ENCODE results near the gene NHERF2. TPM values are rescaled to one million over a fixed set of nuclear protein-coding genes. Genes with fewer than 3 reads are reported as not detected.

Gene NHERF2
- polyA plus RNA-seq, 3 donors from 2014 or later, result 0.54 to 1.4 TPM; not detected in 1

DNA sequence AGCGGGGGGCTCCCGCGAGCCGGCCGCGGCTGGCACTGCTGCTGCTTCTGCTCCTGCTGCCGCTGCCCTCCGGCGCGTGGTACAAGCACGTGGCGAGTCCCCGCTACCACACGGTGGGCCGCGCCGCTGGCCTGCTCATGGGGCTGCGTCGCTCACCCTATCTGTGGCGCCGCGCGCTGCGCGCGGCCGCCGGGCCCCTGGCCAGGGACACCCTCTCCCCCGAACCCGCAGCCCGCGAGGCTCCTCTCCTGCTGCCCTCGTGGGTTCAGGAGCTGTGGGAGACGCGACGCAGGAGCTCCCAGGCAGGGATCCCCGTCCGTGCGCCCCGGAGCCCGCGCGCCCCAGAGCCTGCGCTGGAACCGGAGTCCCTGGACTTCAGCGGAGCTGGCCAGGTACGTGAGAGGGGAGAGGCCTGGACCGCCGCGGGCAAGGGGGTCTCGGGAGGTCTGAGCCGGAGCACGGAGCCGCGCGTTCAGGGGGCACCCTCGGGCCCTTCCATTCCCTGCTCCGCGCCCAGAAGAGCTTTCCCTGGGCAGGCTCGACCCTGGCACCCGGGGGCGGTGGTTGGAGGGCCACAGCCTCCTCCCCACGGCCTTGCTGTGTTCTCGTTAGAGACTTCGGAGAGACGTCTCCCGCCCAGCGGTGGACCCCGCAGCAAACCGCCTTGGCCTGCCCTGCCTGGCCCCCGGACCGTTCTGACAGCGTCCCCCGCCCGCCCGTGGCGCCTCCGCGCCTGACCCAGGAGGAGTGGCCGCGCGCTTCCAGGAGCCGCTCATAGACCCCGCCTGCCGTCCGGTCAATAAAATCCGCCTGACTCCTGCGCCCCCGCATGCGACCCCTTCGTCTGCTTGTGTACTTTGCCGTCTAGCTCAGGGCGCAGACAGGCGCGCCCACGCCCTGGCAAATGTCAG, 6.5 kb upstream of the NHERF2 start:
- DNase-seq, result no peak
- H3K27ac Mint-ChIP-seq, result no peak overlapping the region
- H3K27me3 Mint-ChIP-seq (ENCODE audit: low read depth in 3 of 3), result peaks cover 10 to 13% (median 11%) of the 10 kb centered on the region in 3 donors
- H3K4me1 Mint-ChIP-seq, result peaks cover 15% of the 10 kb centered on the region in 2 donors
- no peak overlapping the region for H3K4me3 Mint-ChIP-seq
- H3K9me3 Mint-ChIP-seq, result no peaks in the 10 kb centered on the region
- H3K36me3 Mint-ChIP-seq, result no peaks in the 10 kb centered on the region

DNA sequence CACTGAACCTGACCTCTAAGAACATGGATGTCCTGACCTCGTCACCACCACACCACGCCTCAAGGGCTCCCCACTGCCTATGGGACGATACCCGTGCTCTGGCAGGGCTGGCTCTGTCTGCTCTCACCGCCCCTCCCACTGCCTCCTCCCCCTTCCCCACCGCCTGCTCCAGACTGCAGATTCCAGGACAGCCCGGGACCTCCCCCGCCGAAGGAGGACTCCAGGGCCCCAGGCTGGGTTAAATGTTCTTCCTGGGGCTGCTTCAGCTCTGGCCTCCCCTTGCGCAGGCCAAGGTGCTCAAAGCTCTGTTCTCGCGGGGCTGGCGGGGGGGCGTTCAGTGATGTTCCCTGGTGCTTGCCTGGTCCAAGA, 4.0 kb upstream of the NHERF2 start:
- Mint-ChIP-seq H3K9me3 (no peaks in the 10 kb centered on the region), H3K4me3 (peak overlapping the region; percentile 72 to 84 (median 80)), H3K27ac (peak overlapping the region in 1 of 6 donors; percentile 51), H3K36me3 (no peaks in the 10 kb centered on the region), H3K27me3 (ENCODE audit: low read depth in 3 of 3) (peaks cover 10 to 16% (median 11%) of the 10 kb centered on the region in 3 donors), H3K4me1 (peaks cover 19% of the 10 kb centered on the region in 2 donors)
- DNase-seq, result no peak

DNA sequence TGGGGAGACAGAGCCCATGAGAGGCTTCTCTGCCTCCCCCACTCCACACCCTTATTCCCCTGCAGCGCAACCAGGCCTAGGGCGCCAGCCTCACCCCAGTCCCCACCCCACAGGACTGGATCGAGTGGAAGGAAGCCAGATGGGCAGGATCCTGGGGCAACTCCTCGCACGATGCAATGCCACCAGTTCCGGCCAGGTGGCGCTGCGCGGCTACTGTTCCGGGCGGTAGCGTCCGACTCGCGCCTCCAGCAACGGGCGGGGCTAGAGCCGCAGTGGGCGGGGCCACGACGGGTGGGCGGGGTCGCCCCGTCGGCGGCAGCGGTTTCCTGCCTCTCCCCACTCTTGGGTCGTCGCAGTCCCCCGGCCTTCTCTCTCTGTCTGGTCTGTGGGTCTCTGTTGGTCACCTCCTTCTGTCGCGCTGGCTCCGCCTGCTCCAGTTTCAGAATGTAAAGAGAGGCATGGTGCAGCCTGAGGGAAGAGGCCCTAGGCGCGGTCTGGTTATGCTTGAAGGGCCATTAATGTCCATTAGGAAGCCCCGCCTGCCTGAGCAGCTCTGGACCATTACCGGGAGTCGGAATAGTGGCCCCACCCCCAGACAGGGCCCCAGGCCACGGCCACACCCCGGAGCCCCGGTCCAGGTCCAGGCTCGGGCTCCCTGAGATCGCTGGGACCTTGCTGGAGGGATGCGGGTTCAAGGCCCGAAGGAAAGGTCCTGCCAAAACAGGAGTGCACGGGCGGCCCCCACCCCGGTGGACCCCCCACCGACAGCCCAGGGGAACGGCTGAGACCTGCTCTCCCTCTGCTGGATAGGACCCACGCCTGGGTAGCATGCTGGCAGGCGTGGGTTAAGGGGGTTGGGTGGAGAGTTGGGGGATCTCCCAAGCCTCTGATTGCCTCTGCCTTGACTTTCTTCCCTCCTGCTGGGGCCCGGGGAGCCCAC, 3.3 kb upstream of the NHERF2 start:
- Mint-ChIP-seq H3K36me3 (no peaks in the 10 kb centered on the region), H3K4me1 (peaks cover 19 to 20% of the 10 kb centered on the region in 2 donors), H3K4me3 (peak overlapping the region; percentile 72 to 84 (median 80)), H3K9me3 (no peaks in the 10 kb centered on the region), H3K27ac (peak overlapping the region; percentile 51 to 93 (median 86)), H3K27me3 (ENCODE audit: low read depth in 3 of 3) (peaks cover 8 to 16% (median 9%) of the 10 kb centered on the region in 3 donors)
- DNase-seq, result peak; percentile 93 to 95 (median 93)

- peaks cover 4 to 14% (median 8%) of the 10 kb centered on the region in 3 donors for H3K27me3 Mint-ChIP-seq (ENCODE audit: low read depth in 3 of 3)
- H3K9me3 Mint-ChIP-seq, result no peaks in the 10 kb centered on the region
- H3K36me3 Mint-ChIP-seq, result no peaks in the 10 kb centered on the region
- peak overlapping the region in 3 of 5 donors; percentile 50 to 76 (median 69) for H3K4me3 Mint-ChIP-seq
- DNase-seq, result no peak
- peaks cover 19 to 20% of the 10 kb centered on the region in 2 donors for H3K4me1 Mint-ChIP-seq
- peak overlapping the region; percentile 1 to 87 (median 64) for H3K27ac Mint-ChIP-seq
Observed at GRCh38 chr16:2024032-2024420, 2.7 kb upstream of the NHERF2 start.

DNA sequence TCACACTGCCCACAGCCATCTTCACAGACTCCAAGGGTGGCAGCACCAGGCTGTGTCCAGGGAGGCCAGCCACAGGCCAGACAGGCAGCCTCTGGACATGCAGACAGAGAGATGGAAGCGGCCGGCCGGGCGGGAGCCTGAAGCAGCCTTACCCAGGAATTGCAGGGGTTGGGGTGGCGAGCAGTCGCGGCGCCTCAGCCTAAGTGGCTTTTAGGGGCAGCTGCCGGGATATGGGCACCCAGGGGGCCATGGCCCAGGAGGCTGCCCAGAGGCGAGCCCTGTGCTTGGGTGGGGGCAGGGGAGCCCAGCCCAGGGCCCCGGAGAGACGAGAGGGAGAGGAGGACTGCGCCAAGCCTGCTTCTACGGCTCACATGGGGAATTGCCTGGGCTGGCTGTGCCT, 1.5 kb upstream of the NHERF2 start:
- Mint-ChIP-seq H3K36me3 (no peaks in the 10 kb centered on the region), H3K27ac (no peak overlapping the region), H3K27me3 (ENCODE audit: low read depth in 3 of 3) (peaks cover 3 to 14% (median 8%) of the 10 kb centered on the region in 3 donors), H3K4me1 (peaks cover 19 to 20% of the 10 kb centered on the region in 2 donors), H3K4me3 (peak overlapping the region in 2 of 5 donors; percentile 21 to 65), H3K9me3 (no peaks in the 10 kb centered on the region)
- no peak for DNase-seq

- peak overlapping the region; percentile 18 to 65 (median 53) for H3K4me3 Mint-ChIP-seq
- H3K27me3 Mint-ChIP-seq (ENCODE audit: low read depth in 3 of 3), result peaks cover 3 to 14% (median 6%) of the 10 kb centered on the region in 3 donors
- H3K4me1 Mint-ChIP-seq, result peaks cover 19 to 20% of the 10 kb centered on the region in 2 donors
- DNase-seq, result no peak
- no peaks in the 10 kb centered on the region for H3K9me3 Mint-ChIP-seq
- H3K27ac Mint-ChIP-seq, result peak overlapping the region in 1 of 6 donors; percentile 5
- no peaks in the 10 kb centered on the region for H3K36me3 Mint-ChIP-seq
Observed at GRCh38 chr16:2025878-2026460, 733 bp upstream of the NHERF2 start.

- DNase-seq, result peak; percentile 14 to 28 (median 18)
- H3K36me3 Mint-ChIP-seq, result no peaks in the 10 kb centered on the region
- H3K4me1 Mint-ChIP-seq, result peaks cover 19 to 20% of the 10 kb centered on the region in 2 donors
- H3K4me3 Mint-ChIP-seq, result peak overlapping the region; percentile 79 to 86 (median 82)
- H3K27me3 Mint-ChIP-seq (ENCODE audit: low read depth in 3 of 3), result peaks cover 4 to 10% (median 6%) of the 10 kb centered on the region in 3 donors
- peak overlapping the region in 2 of 6 donors; percentile 24 to 49 for H3K27ac Mint-ChIP-seq
- H3K9me3 Mint-ChIP-seq, result no peaks in the 10 kb centered on the region
Observed at GRCh38 chr16:2027024-2028010, 615 bp downstream of the NHERF2 start.

DNA sequence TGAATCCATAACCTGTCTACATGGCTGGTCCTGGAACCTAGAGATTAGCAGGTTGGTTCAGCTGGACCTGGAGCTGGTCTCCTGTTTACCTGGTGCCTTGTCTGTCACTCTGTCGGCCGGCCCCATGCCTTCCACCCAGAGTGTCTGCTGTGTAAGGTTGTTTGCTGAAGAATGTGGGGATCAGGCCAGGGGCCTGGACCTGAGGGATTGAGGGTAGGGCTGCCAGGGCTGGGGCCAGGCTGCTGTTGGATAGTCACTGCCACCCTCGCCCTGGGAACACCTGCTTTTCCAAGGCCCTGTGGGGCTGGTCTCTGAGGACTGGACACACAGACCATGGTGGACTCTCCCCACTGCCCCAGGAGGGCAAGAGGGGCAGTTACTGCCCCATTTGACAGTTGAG, 1.4 kb downstream of the NHERF2 start:
- Mint-ChIP-seq H3K9me3 (no peaks in the 10 kb centered on the region), H3K27me3 (ENCODE audit: low read depth in 3 of 3) (peaks cover 2 to 5% (median 2%) of the 10 kb centered on the region in 3 donors), H3K27ac (no peak overlapping the region), H3K36me3 (no peaks in the 10 kb centered on the region), H3K4me3 (peak overlapping the region in 4 of 5 donors; percentile 79 to 86 (median 81)), H3K4me1 (peaks cover 13 to 15% of the 10 kb centered on the region in 2 donors)
- DNase-seq, result no peak

- Mint-ChIP-seq H3K4me3 (no peak overlapping the region), H3K27ac (no peak overlapping the region)
Observed at GRCh38 chr16:2028620-2029220, 2.0 kb downstream of the NHERF2 start.

DNA sequence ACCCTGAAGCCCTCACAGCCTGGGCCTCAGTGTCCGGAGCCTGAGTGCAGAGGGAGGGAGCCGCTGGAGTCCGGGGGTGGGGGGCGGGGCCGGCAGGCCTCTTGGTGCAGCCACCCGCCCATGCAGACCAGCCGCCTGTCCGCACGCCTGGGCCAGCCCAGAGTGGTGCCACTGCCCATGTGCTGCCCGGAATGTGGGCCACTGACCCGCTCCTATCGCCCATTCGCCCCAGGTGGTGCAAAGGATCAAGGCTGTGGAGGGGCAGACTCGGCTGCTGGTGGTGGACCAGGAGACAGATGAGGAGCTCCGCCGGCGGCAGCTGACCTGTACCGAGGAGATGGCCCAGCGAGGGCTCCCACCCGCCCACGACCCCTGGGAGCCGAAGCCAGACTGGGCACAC, 2.6 kb downstream of the NHERF2 start:
- no peak overlapping the region for H3K4me3 Mint-ChIP-seq
- H3K9me3 Mint-ChIP-seq, result no peaks in the 10 kb centered on the region
- peaks cover 7% of the 10 kb centered on the region in 2 donors for H3K4me1 Mint-ChIP-seq
- DNase-seq, result no peak
- H3K36me3 Mint-ChIP-seq, result no peaks in the 10 kb centered on the region
- H3K27me3 Mint-ChIP-seq (ENCODE audit: low read depth in 3 of 3), result peaks cover 0 to 4% (median 2%) of the 10 kb centered on the region in 3 donors
- H3K27ac Mint-ChIP-seq, result no peak overlapping the region

More at GRCh38 chr16:2028620-2029220, 2.0 kb downstream of the NHERF2 start:
- DNase-seq, result no peak
- Mint-ChIP-seq H3K36me3 (no peaks in the 10 kb centered on the region), H3K27me3 (ENCODE audit: low read depth in 3 of 3) (peaks cover 0 to 4% (median 2%) of the 10 kb centered on the region in 3 donors), H3K4me1 (peaks cover 10 to 11% of the 10 kb centered on the region in 2 donors), H3K9me3 (no peaks in the 10 kb centered on the region)

DNA sequence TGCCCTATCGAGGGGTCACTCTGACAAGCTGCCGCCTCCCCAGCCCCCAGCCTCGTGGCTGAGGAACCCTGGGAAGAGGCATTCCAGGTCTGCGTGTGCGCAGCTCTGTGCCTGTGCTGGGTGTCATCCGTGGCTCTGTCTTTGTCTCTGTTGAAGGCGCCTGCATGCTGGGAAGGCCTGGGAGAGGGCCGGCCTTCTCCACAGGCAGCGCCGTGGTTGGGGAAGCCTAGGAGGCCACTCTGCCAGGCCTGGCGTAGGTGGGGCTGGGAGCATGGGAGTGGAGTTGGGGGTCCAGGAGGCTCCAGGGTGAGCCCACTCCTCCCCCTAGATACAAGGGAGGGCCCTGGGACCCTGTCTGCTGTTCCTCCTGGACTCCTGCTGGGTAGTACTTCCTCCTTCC, 3.3 kb downstream of the NHERF2 start:
- DNase-seq, result no peak
- Mint-ChIP-seq H3K9me3 (no peaks in the 10 kb centered on the region), H3K4me3 (no peak overlapping the region), H3K4me1 (peaks cover 5 to 6% of the 10 kb centered on the region in 2 donors), H3K27me3 (ENCODE audit: low read depth in 3 of 3) (peaks cover 0 to 5% (median 4%) of the 10 kb centered on the region in 3 donors), H3K27ac (peak overlapping the region in 1 of 6 donors; percentile 12), H3K36me3 (no peaks in the 10 kb centered on the region)

GRCh38 chr16:2031081-2031577, 4.4 kb downstream of the NHERF2 start:
- H3K36me3 Mint-ChIP-seq, result no peaks in the 10 kb centered on the region
- H3K4me3 Mint-ChIP-seq, result no peak overlapping the region
- no peak overlapping the region for H3K27ac Mint-ChIP-seq
- peaks cover 0 to 5% (median 4%) of the 10 kb centered on the region in 3 donors for H3K27me3 Mint-ChIP-seq (ENCODE audit: low read depth in 3 of 3)
- no peaks in the 10 kb centered on the region for H3K9me3 Mint-ChIP-seq
- H3K4me1 Mint-ChIP-seq, result peaks cover 5% of the 10 kb centered on the region in 2 donors
- no peak for DNase-seq
